Muscle of leg (tissue), 11 donors: ENCODE measurements around the gene NLRX1. TPM values are rescaled to one million over a fixed set of nuclear protein-coding genes. Genes with fewer than 3 reads are reported as not detected.
"Not testable (repeated sequence)": the region's sequence is repeated elsewhere in the genome, so short reads cannot be mapped to it uniquely, and the experiment has no call there.

ENCODE experiments used
- DNase-seq: peaks from one replicate; pipeline ENCODE4 v3.0.0; 2013
- H3K27ac ChIP-seq: one replicate; pipeline ENCODE4 v1.5.1; 2013; ENCODE audit warnings: mild to moderate bottlenecking, low read length, control low read depth
- H3K27me3 ChIP-seq: one replicate; pipeline ENCODE4 v1.6.1; 2013; ENCODE audit warnings: low read length; ENCODE audit not compliant: control insufficient read depth, insufficient read depth
- H3K36me3 ChIP-seq: one replicate; pipeline ENCODE4 v1.6.1; 2013; ENCODE audit warnings: low read length; ENCODE audit not compliant: control insufficient read depth, insufficient read depth
- H3K4me1 ChIP-seq: one replicate; pipeline ENCODE4 v1.6.1; 2013; ENCODE audit warnings: low read length; ENCODE audit not compliant: control insufficient read depth, insufficient read depth
- H3K4me3 ChIP-seq: one replicate; pipeline ENCODE4 v1.5.1; 2013; ENCODE audit warnings: low read length, control low read depth
- H3K9me3 ChIP-seq: replicated peaks from 2 replicates; pipeline ENCODE4 v1.6.1; 2013; ENCODE audit warnings: low read depth, low read length; ENCODE audit not compliant: control insufficient read depth
- WGBS: methylation state at CpG from one replicate; pipeline ENCODE4 v1.1.5; 2013; ENCODE audit warnings: missing lambda C conversion rate; ENCODE audit not compliant: insufficient coverage; 5-methylcytosine and 5-hydroxymethylcytosine counted together
- polyA plus RNA-seq, 8 donors: library from polyadenylated mRNA; unstranded; fragments of 120-200 nt; gene quantifications; one replicate each; pipeline versions ENCODE4 v1.2.1 to v1.2.3, GENCODE V29; 2013; ENCODE audit warnings: inconsistent platforms in 1 of 8, low replicate concordance in 1 of 8; ENCODE audit not compliant: insufficient read length in 8 of 8, insufficient read depth in 1 of 8
- total RNA-seq: library from RNA; stranded (reverse); fragments of 120-200 nt; gene quantifications from one replicate; pipeline ENCODE4 v1.2.4, GENCODE V29; 2013

NLRX1 gene
- total and polyA plus RNA-seq, 9 donors, result 10.2 to 13.8 (median 11.6) TPM

DNA sequence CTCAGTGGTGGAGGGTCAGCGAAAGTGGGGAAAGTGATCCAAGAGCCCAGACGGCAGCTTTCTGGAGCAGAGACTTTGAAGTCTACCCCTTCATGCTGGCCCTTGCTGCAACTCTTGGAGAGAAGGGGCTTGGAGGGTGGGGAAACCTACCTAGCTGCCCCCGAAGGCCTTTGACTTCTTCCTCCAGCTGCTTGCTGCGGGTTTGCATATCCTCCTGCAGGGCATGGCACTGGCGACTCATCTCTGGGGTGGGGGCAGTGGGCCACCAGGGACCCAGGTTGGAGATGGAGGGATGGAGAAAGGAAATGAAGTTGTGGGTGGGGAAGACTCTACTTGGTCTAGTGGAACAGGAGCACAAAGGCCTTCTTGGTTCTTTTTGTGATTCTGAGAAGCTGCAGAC lies 24.5 kb downstream of the NLRX1 start:
- Histone ChIP-seq H3K4me1 (peaks cover 2% of the 10 kb centered on the region), H3K36me3 (no peaks in the 10 kb centered on the region), H3K27ac (no peak overlapping the region), H3K27me3 (no peaks in the 10 kb centered on the region), H3K4me3 (no peak overlapping the region), H3K9me3 (no peaks in the 10 kb centered on the region)
- DNase-seq, result no peak
- WGBS, result 80% methylated on average over 3 of the region's 5 CpGs

DNA sequence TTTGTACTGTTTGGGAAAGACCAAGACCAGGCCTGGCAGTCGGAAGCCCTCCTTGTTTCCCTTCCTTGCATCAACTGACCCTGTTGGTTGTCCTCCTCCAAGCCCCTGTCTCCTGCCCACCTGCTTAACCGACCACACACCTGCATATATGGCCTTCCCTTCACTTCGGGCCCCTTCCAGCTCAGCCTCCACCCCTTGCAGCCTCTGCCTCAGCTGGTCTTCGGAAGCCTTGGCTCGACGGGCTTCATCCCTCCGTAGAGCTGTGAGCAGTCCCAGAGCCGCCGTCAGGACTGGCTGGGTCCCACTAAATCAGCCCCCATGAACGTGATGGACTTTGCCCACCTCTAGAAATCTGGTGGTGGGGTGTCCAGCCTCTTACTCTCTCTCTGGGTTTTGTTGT lies 25.1 kb downstream of the NLRX1 start:
- Histone ChIP-seq H3K36me3 (no peaks in the 10 kb centered on the region), H3K27ac (no peak overlapping the region), H3K27me3 (no peaks in the 10 kb centered on the region), H3K9me3 (no peaks in the 10 kb centered on the region), H3K4me1 (peaks cover 2% of the 10 kb centered on the region), H3K4me3 (no peak overlapping the region)
- DNase-seq, result no peak
- 82% methylated on average over 6 of the region's 10 CpGs for WGBS

GRCh38 chr11:119194811-119195440 lies 26.4 kb downstream of the NLRX1 start:
- H3K4me3 ChIP-seq, result no peak overlapping the region
- no peaks in the 10 kb centered on the region for H3K36me3 ChIP-seq
- no peak for DNase-seq
- no peaks in the 10 kb centered on the region for H3K9me3 ChIP-seq
- peaks cover 2% of the 10 kb centered on the region for H3K4me1 ChIP-seq
- no peaks in the 10 kb centered on the region for H3K27me3 ChIP-seq
- no peak overlapping the region for H3K27ac ChIP-seq
- 74% methylated on average over 4 of the region's 7 CpGs for WGBS

- H3K27ac ChIP-seq, result no peak overlapping the region
- no peaks in the 10 kb centered on the region for H3K36me3 ChIP-seq
- H3K9me3 ChIP-seq, result no peaks in the 10 kb centered on the region
- peak; percentile 23 for DNase-seq
- no peak overlapping the region for H3K4me3 ChIP-seq
- WGBS, result 18% methylated on average over 4 of the region's 6 CpGs
- peaks cover 2% of the 10 kb centered on the region for H3K4me1 ChIP-seq
- no peaks in the 10 kb centered on the region for H3K27me3 ChIP-seq
Observed at GRCh38 chr11:119195680-119196079, 27.2 kb downstream of the NLRX1 start.

- Histone ChIP-seq H3K9me3 (no peaks in the 10 kb centered on the region), H3K27me3 (no peaks in the 10 kb centered on the region), H3K4me3 (no peak overlapping the region), H3K36me3 (no peaks in the 10 kb centered on the region), H3K27ac (no peak overlapping the region), H3K4me1 (peaks cover 2% of the 10 kb centered on the region)
- 64% methylated on average over 2 of the region's 5 CpGs for WGBS
- peak; percentile 87 for DNase-seq
Observed at GRCh38 chr11:119196833-119197483, 28.4 kb downstream of the NLRX1 start.

- H3K36me3 ChIP-seq, result no peaks in the 10 kb centered on the region
- H3K9me3 ChIP-seq, result no peaks in the 10 kb centered on the region
- no peak overlapping the region for H3K27ac ChIP-seq
- H3K4me3 ChIP-seq, result no peak overlapping the region
- no peak for DNase-seq
- peaks cover 2% of the 10 kb centered on the region for H3K4me1 ChIP-seq
- H3K27me3 ChIP-seq, result no peaks in the 10 kb centered on the region
- 63% methylated on average over 2 of the region's 6 CpGs for WGBS
Observed at GRCh38 chr11:119198925-119199324, 30.4 kb downstream of the NLRX1 start.

- WGBS, result no CpG with 5 or more reads among the region's 5 CpGs
- not testable (repeated sequence) for DNase-seq, H3K36me3 ChIP-seq, H3K27me3 ChIP-seq, H3K27ac ChIP-seq, H3K4me3 ChIP-seq, H3K9me3 ChIP-seq
- H3K4me1 ChIP-seq, result peaks cover 10% of the 10 kb centered on the region
Observed at GRCh38 chr11:119201236-119201635, 32.7 kb downstream of the NLRX1 start.

- 100% methylated on average over 3 of the region's 7 CpGs for WGBS
Observed at GRCh38 chr11:119202554-119202953, 34.0 kb downstream of the NLRX1 start.

DNA sequence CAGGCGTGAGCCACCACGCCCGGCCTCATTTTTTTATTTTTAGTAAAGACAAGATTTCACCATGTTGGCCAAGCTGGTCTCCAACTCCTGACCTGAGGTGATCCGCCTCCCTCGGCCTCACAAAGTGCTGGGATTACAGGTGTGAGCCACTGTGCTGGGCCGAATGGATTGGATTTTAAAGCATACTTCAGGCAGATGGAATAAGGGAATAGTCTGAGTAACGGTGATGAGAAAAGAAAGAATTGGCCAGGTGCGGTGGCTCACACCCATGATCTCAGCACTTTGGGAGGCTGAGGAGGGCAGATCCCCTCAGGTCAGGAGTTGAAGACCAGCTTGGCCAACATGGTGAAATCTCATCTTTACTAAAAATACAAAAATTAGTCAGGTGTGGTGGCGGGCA lies 35.5 kb downstream of the NLRX1 start:
- Histone ChIP-seq H3K36me3 (no peaks in the 10 kb centered on the region), H3K4me1 (peaks cover 13% of the 10 kb centered on the region), H3K27ac (no peak overlapping the region), H3K4me3 (no peak overlapping the region), H3K27me3 (no peaks in the 10 kb centered on the region), H3K9me3 (no peaks in the 10 kb centered on the region)
- no peak for DNase-seq
- WGBS, result 98% methylated on average over 8 of the region's 9 CpGs

More at GRCh38 chr11:119202554-119202953, 34.0 kb downstream of the NLRX1 start:
- Histone ChIP-seq H3K36me3 (no peaks in the 10 kb centered on the region), H3K27ac (no peak overlapping the region), H3K4me1 (peaks cover 13% of the 10 kb centered on the region), H3K27me3 (no peaks in the 10 kb centered on the region), H3K4me3 (no peak overlapping the region), H3K9me3 (no peaks in the 10 kb centered on the region)
- DNase-seq, result no peak

DNA sequence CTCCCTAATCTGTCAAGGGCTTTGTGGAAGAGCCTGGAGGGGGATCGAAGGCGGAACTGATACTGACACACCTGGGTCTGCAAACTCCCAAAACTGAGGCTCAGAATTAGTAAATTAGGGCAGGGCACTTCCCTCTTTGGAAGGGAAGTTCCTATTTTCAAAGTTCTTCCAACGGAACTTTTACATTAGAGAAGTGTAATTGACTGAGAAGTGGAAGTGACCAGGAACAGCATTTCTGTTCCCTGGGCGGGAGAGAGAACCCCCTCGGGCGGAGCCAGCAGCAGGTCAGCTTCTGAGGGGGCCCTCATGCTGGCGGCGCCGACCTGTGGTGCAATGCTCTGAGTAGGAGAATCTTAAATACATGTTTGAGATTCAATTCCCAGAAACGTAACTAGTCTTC lies 36.6 kb downstream of the NLRX1 start:
- peak overlapping the region; percentile 47 for H3K27ac ChIP-seq
- H3K27me3 ChIP-seq, result no peaks in the 10 kb centered on the region
- WGBS, result no CpG with 5 or more reads among the region's 10 CpGs
- DNase-seq, result peak; percentile 45
- no peaks in the 10 kb centered on the region for H3K36me3 ChIP-seq
- no peaks in the 10 kb centered on the region for H3K9me3 ChIP-seq
- H3K4me3 ChIP-seq, result peak overlapping the region; percentile 98
- peaks cover 13% of the 10 kb centered on the region for H3K4me1 ChIP-seq
